ENCODE measurements around the gene RUNX2.
"Not testable (repeated sequence)": the region's sequence is repeated elsewhere in the genome, so short reads cannot be mapped to it uniquely, and the experiment has no call there.

The RUNX2 gene

DNA sequence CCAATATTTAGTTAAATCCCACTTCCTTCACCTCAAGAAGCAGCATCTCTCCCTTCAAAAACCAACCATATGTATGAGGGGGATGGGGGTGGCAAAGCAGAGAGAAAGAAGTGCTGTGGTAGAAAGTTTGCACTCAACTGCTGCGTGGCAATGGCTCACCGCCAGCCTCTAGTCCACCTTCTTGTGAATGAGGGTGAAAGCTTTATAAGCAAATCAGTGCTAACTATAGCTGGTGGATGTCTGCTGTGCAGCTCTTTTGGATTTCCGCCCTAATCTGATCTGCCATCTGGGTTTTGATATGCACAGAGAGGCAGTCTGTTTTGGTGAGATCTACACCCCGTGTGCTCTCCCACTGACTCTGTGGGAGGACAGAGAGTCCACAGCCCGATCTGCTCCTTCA is 330.8 kb downstream of the RUNX2 start:
- DNase-seq = no peak

DNA sequence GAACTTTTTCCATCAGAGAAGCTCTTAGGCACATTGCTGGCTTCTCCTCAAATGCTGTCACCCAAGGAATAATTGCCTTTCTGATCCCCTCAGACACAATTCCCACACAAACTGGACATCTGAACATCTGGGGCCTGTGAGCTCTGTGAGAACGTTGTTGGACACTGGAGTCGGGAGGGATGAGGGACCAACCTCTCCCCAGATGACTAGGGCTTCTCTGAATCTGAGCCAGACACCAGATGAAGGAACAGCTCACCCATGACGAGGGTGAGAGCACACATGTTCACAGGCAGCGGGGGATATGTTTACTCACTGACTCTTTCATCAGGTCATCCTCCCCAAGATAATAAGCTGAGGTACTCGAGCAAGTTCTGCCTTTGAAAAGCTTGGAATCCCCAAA is 333.5 kb downstream of the RUNX2 start:
- DNase-seq = no peak

DNA sequence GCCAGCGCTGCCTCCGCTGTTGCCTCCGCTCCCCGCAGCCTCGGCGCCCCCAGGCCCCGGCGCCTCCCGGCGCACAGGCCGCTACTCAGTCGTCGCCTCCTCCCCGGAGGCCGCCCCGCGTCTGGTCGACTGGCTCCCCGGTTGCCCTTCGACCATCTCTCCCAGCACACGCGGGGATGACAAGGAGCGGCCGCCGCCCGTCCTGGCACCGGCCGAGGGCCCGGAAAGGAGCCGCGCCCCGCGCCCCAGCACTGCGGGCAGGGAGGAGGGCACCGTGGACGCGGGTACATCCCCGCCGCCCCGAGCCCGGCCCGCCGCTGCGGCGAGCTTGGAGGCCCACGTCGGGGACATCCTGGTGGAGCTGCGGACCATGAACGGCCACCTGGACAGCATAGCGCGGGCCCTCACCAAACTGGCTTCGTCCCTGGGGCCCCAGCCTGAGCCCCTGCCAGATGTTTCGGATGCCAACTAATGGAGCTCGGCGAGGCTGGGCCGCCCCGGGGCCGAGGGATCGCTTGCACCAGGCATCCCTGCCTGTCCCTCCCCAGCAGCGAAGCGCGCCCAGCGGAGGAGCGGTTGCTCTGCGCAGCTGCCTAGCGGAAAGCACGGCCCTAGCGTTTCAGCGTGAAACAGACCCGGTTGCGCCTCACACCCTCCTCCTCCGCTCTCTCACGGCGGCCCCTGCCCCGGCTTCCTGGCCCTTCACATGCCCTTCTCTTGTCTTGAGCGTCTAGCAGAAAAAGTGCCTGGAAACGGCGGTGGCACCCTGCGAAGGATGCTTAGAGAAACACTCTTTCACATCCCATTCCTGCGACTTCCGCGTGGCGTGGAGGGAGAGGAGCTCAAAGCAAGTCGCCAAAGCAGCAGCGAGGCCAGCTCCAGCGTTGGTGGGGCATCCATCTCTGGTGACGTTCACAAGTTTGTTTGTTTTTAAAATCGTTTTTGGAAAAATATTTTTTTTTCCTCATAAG is 335.4 kb downstream of the RUNX2 start:
- DNase-seq = no peak

DNA sequence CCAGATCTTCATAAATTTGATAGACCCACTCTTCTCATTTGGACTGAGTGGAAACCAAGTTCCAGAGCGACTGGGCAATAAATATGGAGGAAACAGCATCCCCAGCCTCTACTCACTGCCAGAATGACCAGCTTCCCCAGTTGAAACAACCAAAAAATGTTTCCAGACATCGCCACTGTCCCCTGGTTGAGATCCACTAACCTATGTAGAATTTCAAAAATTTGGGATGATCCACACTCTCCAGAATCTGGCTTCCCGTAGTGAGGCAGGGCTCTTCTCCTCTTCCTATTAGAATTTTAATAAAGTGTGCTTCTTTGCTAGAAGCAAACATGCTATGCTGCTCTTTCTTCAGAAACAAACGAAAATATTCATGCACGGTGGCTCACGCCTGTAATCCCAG is 336.6 kb downstream of the RUNX2 start:
- no peak for DNase-seq

DNA sequence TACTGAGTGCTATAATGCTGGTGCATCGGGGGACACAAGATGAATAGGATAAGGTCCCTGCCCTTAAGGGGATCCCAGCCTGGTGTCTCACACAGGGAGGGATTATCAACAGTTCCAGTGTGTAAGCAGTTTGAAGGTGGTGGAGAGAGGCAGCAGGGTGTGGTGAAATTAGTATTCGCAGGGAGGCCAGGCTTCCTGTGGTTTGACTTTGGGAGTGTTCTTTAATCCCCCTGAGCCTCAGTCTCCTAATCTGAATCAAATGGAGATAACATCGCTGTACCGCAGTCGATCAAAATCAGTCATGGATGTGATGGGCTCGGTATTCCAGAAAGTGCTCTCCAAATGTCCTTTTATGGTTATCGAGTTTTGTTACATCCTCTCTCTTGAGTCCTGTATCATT is 337.7 kb downstream of the RUNX2 start:
- no peak for DNase-seq

DNA sequence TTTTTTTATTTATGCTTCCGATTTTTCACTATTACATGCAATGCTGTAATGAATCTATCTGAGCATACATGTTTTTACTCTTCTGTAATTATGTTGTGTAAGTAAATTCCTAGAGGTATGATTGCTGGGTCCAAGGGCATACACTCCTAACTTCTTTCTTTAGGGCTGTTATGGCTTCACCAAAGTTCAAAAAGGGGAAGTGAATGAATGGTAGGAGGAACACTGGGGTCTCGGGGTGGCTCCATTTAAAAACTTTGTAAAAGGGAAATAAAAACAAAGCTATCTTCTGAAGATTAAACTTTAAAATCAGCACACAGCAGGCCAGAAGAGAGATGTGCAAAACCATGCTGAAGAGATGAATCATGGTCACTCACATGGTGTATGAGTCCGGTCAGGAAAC is 338.7 kb downstream of the RUNX2 start:
- DNase-seq = no peak

DNA sequence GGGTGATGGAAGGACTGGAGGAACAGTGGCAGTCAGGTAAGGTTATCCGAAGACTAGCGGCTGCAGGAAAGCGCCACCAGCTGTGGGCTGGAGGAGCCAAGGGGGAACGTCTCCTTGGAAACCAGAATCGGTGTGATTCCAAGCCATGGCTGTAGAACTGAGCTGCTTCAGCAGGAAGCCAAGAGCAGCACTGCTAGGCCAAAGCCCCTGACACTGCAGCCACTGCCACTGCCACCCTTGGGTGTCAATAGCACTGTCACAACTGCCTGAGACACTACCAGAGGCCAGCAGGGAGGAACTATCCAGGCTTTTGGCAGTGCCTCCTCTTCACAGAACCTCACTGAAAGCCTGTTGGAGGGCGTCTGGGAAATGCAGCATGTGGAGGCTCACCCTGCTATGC is 339.2 kb downstream of the RUNX2 start:
- DNase-seq = no peak

DNA sequence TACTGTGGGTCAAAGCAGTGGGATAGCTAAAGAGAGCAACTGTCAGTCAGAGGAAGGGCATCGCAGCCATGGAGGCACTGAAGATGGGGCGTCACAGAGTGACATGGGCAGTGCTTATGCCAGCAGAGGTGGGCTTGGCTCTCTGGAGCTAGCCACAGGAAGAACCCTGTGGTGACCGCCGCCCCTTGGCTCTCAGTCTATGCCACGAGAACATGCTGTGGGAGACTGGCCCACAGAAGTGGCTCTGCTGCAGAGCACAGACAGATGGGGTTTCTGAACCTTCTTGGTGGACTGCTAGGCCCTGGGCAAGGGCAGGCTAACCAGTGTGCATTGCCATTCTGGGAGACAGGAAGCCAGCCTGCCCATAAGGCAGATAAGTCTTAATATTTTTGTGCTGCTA is 339.6 kb downstream of the RUNX2 start:
- DNase-seq = no peak

DNA sequence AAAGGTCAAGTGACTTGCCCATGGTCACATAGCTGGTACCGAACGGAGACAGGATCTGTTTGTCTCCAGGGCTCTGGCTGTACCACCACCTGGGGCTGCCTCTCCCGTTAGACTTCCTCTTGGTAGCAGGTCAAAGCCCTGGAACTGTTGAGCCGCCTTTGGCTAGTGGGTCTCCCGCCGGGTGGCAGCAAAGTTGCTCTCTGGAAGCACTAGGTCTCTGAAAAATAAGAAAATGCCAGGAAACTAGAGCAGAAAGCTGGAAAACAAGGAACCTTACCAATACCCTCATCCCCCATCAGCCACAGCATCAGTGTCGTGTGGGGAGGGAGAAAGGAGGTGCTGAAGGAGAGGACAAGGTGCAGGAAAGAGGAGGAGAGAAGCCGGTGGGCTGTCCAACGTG is 340.6 kb downstream of the RUNX2 start:
- no peak for DNase-seq

DNA sequence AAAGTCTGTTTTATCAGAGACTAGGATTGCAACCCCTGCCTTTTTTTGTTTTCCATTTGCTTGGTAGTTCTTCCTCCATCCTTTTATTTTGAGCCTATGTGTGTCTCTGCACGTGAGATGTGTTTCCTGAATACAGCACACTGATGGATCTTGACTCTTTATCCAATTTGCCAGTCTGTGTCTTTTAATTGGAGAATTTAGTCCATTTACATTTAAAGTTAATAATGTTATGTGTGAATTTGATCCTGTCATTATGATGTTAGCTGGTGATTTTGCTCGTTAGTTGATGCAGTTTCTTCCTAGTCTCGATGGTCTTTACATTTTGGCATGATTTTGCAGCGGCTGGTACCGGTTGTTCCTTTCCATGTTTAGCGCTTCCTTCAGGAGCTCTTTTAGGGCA is 345.0 kb downstream of the RUNX2 start:
- not testable (repeated sequence) for DNase-seq

DNA sequence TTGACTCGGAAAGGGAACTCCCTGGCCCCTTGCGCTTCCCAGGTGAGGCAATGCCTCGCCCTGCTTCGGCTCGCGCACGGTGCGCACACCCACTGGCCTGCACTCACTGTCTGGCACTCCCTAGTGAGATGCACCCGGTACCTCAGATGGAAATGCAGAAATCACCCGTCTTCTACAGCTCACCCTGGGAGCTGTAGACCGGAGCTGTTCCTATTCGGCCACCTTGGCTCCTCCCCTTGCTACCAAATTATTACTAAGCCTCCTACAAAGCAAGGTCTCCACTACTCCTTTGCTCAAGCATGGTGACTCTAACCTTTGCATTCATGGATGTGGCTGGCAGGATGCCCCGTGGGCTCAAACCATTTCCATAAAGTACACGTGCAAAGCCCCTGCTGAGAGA is 347.0 kb downstream of the RUNX2 start:
- not testable (repeated sequence) for DNase-seq

DNA sequence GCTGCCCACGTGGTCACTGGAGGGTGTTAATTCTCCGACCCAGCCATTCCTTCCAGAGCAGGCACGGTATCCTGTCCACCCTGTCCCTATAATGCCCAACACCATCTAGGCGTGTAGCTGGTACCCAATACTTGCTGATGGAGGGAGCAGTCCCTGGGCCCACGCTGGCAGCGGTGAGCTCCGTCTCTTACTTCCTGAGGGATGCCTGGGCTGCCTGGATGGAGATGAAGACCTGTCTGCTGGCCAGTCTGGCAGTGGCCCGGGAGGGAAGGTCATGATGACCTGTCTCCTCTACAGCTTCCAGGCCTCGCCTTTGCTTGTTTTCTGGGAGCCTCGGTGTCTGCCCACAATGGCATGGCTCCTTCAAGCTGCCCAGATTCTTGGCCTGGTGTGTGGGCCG is 347.5 kb downstream of the RUNX2 start:
- no peak for DNase-seq

DNA sequence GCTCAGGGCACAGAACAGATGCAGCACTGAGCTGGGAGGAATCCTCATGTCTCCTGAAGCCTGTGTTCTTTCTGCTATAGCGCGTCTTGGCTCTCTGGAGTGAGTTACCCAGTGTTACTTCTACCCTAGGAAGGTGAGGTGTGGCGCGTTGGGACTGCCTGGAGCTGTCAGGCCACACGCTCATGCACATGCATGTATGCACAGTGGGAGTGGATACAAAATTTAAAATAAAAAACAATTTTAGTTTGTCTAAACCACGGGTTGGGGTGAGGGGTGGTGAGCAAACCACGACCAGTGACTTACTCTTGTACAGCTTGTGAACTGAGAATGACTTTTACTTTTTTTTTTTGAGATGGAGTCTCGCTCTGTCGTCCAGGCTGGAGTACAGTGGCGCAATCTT is 348.2 kb downstream of the RUNX2 start:
- no peak for DNase-seq

DNA sequence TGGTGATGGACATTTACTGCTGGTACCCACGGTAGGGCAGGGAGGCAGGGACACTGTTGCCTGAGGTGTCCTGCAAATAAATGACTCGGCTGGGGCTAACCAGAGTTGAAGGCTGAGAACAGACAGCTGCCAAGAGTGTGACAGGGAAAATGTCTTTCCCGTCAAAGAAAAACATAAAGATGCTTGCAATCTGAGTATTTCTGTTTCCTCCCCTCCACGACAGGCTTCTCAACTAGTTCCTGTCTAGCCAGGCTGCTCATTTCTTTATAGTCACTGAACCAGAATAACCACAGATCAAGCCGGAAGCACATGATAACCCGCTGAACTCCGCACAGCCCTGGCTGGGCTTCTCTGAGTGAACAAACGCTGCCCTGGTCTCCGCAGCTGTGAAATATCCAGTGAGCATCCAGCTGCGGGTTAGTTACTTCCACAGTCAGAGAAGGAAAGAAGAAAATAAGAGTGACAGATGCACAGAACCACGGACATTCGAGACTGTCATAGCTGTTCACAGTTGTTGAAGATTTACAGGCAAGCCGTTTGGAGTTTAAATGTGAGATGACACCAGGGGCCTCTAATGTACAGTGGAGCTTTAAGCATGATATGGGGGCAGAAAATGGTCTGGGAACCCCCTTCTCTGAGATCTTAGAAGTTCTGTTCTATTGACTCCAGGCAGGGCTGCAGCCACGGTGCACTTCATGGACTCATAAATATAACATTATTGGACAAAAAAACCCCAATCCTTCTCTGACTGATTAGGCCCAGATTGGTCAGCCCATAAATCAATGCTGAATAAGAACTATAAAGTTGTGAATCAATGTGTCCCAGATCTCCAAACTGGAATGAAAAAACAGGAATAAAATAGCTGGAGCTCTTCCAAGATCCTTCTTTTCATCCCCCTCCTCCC is 349.5 kb downstream of the RUNX2 start:
- DNase-seq = peak; percentile 82 to 84

DNA sequence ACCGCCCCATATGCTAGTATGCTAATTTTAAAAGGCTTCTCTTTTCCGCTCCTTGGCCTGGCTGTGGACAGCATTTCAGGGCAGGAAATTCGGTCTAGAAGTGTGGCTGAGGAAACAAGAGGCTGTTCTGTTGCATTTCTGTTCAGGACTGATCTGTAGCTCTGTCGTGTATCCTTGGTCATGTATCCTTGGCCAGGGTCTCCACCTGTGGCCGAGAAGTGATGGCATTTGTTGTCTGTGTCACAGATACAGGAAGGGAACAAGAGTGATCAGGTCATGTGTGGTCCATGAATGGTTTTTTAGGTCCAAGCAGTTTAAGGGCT is 350.1 kb downstream of the RUNX2 start:
- DNase-seq = no peak

DNA sequence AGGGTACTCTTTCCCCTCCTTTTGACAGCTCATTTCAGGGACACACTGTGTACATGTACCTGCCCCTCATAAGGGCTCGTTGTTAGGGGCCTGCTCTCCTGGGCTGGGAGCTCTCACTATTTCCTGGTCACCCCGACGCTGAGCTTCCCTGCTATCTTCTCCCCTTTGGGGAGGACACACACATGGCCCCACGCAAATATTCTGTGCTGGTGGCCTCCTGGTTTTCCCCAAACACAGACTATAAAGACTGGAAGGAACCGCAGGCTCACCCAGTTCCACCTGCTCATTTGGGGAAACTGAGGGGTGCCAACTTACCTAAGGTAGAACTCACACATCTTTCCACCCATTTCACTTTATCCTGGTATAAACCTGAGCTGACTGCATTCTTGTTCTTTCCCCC is 351.0 kb downstream of the RUNX2 start:
- no peak for DNase-seq

DNA sequence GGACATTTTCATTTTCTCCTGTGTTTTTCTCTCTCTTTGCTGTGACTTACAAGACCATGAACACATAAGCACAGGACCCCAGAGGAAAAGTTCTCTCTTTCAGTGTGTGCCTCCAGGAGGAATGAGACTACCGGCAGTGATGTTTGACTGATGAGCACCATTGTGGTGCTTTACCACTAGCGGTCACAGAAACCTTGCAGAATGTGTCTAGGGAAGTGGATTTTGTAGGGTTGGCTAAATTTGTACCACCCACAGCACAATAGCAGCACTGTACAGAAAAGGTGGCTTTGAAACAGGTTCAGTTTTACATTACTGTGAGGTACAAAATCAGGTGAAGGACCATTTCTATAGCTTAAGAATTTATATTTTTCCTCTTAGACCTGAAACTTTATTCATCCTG is 351.5 kb downstream of the RUNX2 start:
- DNase-seq = no peak

DNA sequence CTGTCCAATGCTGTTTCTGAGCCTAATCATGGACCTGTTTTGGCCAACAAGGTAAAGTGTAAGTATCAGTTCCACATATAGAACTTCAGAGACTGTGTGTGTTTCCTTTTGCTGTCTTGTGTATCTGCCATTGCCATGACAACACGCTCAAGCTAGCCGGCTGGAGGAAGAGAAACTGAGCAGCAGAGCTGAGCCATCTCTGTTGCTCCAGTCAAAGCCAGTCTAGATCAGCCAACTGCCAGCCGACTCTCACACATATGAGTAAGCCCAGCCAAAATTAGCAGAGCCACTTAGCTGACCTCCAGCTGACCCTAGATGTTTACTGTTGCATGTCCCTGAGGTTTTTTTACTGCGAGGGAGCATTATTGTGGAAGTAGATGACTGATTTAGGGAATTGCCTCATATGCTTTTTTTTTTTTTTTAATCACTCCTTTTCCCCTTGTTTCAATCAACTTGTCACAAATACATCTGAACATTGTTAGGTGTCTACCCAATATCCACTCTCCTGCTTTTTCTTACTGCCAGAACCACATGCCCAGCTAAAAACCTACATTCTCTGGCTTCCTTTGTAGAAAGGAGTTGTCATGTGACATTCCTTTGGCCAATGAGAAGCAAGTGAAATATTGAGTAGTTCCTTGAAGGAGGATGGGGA is 353.9 kb downstream of the RUNX2 start:
- DNase-seq = no peak

DNA sequence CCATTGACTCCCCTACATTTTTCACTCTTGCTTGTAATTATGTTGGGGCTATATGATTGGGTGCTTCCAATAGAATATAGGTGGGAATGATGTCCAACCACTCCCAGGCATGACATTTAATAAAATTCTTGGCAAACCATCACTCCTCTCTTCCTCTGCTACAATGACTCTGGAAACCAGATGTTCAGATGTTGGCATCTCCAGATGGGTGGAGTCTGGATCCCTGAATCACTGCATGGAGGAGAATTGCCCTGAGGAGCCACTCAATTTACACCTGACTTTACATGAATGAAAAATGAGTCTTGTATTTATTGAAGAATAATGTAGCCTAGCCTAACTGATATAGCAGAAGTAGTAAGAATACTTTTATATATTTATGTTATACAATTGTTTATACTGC is 356.3 kb downstream of the RUNX2 start:
- DNase-seq = no peak

DNA sequence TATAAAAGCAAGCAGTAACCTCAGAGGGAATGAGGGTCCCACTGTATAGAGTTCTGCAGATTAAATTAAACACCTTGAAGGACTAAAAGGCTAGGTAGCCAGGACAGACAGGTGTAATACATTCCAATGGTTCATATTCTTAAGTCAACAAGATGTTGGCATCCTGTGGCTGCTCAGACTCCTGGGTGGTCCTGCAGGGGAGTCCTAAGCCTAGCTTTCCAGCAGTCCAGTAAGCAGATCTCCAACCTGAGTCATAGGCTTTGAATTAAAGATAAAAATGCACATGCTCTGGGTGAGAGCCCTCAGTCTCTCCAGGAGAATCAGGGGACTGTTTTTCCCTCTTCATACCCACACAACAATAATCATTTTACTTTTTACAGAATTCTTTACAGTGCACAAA is 356.9 kb downstream of the RUNX2 start:
- DNase-seq = no peak

DNA sequence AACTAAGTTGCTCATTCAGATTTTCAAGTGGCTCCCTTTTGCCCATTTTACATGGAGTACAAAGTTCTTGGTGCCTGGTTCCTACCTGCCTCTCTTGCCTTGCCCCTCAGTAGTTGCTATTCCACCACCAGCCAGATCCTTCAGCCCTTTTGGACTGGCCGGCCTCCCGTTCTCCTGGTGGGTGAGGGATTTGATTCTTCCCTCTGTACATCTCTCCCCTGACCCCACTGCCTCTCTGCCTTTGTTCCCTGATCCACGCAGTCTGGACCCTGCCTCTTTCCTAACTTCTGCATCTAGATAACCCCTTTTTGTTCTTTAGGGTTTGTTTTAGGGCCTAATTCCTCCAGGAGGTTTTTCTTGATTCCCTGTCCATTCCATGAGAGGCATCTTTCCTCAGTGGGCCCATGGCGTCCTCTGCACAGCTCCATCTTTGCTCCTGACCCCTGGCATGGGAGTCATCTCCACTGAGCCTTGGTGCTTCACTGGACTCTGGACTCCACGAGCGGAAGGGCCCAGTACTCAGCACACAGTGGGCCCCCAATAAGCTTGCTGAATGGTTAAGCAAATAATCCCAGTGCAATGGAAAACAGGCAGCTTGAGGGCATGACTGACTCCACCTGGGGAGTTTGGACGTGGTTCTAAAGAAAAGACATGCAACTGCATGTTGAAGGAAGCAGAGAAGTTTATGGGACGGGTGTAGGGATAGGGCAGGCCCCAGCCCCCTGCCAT is 358.9 kb downstream of the RUNX2 start:
- DNase-seq = no peak

DNA sequence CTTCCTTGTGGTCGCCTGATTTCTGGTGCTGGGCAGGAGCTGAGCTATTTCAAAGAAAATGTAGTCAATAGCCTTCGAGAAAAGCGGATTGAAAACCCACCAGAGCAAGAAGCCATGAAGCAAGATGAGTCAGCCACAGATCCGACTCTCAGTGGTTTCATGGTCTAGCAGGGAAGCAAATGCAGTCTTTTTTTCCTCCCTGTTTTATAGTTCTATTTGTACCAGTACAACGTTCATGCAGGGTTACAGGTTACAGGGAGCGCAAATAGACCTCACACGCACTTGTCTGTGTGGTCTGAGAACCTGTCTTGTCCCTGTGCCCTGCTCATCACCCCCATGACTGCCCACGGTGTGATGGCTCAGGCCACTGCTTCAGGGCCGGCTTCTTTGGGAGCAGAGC is 359.4 kb downstream of the RUNX2 start:
- no peak for DNase-seq

DNA sequence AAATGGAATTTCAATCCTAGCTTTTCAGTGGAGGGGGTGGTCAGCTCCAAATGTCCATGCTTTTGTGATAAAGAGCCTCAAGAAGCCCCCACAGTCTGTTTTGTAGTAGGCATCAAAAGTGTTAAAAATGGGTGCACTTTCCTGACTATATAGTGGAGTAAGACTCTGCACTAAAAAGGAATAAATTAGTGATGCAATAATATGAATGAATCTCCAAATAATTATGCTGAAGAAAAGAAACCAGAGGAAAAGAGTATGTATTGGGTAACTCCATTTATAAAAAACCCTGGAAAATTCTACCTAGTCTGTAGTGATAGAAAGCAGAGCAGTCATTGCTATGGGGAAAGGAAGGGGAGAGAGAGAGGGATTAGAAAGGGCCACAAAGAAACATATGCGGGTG is 360.1 kb downstream of the RUNX2 start:
- DNase-seq = no peak
